Measurements from ENCODE around the gene TRAPPC2B.

The TRAPPC2B gene

DNA sequence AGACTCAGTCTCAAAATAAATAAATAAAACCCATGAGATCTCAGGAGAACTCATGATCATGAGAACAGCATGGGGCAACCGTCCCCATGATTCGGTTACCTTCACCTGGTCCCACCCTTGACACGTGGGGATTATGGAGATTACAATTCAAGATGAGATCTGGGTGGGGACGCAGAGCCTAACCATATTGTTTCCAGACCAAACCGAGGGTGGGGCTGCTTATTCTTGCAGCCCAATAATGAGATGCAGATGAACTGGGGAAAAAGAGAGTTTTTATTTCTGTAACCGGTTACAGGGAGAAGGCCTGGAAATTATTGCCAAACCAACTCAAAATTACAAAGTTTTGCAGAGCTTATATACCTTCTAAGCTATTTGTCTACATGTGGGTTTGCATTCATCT is 12.8 kb downstream of the TRAPPC2B start:
- no peak for DNase-seq

DNA sequence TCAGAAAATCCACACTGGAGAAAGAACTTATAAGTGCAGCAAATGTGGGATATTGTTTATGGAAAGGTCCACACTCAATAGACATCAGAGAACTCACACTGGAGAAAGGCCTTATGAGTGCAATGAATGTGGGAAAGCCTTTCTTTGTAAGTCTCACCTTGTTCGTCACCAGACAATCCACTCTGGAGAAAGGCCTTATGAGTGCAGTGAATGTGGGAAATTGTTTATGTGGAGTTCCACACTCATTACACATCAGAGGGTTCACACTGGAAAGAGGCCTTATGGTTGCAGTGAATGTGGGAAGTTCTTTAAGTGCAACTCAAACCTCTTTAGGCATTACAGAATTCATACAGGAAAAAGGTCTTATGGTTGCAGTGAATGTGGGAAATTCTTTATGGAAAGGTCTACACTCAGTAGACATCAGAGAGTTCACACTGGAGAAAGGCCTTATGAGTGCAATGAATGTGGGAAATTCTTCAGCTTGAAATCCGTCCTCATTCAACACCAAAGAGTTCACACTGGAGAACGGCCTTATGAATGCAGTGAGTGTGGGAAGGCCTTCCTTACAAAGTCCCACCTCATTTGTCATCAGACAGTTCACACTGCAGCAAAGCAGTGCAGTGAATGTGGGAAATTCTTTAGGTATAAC is 14.3 kb downstream of the TRAPPC2B start:
- DNase-seq, result no peak

DNA sequence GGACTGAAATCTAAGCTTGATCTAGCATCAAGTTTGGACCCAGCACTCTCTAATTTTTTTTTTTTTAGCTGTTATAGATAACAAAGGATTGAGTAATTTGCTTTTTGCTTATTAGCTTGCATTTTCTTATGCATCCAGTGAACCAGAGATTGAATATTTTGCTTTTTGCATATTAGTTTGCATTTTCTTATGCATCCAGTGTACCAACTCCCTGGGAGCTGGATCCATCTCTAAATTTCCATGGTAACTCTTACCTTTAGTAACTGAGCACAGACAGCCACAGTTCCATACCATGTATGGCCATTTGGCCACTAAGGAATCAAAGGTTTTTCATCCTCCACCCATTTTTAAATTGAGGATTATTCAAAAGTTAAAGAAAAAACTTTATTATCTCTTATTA is 17.6 kb downstream of the TRAPPC2B start:
- no peak for DNase-seq

DNA sequence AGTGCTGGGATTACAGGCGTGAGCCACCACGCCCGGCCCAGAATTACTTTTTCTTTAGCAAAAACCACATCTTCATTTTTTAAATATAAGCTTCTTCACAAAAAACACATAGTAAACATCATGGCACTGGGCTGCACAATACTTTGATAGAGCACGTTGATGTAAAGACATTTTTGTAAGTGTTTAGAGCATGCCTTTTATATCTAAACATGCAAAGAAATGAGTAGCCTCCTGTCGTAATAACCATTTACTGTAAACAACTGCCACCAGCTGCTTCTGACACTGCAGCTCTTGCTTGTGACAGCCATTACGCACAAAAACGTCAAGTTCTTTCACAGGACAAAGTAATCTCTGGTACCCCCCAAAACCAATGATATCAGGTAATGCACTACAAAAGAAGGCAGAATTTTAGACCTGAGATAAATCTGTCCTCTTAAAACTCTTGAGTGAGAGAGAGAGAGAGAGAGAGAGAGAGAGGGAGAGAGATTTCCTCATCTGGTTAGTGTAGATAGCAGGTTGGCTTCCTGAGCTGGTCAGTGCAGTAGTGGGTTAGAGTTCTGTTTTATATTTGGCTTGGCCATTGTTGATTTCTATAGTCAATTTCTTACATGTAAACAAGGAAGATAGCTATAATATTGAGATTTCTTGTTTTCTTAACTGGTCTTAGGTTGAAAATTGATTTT is 19.6 kb downstream of the TRAPPC2B start:
- no peak for DNase-seq

DNA sequence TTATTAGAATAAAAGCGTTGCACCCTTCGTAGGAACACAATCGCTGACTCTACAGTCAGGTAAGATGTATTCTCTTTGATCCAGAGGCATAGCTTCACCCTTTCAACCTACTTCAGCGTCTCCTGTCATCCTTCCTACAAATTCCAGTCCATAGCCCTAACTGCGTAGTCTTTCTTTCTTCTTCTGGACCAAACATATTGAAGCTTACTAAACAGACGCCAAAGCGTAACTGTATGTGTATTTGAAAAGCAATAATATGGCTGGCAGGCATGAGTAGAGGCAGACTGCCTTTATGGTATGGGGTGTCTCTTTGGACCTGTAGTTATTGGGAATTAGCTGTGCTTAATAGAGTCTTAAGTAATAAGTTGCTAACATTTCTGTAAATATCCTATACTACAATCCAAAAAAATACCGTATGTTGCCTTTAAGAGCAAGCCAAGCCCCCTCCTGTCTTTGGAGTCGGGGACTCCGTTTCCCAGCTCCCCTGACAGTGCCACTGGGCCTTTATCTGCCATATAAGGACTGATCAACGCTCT is 25.9 kb downstream of the TRAPPC2B start:
- no peak for DNase-seq

DNA sequence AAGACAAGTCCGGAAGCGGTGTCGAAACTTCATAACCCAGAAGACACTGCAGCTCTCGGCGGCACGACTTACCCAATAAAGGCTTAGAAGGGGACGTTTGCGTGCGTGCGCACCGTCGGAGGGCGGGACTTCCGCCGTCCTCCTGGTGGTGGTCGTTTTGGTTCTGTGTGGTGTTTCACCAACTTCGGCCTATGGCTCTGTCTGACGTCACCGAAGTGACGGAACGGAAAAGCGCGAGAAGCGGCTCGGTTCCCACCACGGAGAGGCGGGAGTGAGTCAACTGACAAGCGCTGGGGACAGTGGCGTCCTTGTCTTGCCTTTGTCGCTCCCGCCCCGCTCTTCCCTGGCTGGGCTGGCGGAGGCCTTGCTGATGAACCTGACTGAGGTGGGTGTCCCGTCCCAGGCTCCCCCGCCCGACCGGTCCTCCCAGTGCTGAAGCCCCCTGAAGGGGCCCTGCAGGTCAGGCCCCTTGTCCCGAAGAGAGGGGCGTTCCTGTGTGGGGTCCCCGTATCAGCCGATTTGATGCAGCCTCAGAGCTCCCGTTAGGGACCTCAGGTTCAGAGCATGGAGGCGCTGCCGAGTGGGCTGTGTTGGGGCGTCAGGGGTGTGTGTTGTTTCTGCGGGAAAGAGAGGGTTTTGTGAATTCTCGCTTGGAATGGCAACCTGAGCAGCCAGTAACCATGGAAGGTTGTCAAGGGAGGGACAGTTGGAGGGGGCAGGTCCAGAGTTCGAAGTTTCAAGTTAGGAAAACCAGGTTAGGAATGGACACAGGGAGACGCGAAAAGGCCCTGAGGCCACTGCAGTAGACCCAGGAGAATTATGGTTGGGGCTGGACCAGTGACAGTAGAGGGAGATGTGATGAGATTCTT is 26.6 kb downstream of the TRAPPC2B start, which contains the start of gene ZNF548:
TSS of gene ZNF548 (plus strand) at position 125 of the 869 bp plus-strand sequence. CDS start at position 371, 246 bp downstream.
- DNase-seq, result peak; percentile 98

DNA sequence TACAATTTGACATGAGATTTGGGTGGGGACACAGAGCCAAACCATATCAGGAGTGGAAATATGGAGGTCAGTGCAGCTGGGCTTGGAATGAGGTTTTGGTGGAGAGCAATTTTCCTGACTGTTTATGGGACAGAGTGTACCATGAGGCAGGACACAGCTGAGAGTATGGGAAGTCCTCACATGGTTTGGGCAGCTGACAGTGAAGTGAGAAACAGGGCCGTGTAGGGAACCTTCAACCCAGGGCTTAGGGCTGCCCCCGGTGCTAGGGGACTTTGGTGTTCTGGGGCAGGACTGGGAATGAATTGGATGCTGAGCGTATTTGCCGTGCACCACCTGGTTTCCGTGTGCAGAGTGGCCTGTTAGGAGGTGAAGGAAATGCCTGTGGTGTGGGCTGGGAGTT is 32.4 kb downstream of the TRAPPC2B start:
- DNase-seq, result no peak

DNA sequence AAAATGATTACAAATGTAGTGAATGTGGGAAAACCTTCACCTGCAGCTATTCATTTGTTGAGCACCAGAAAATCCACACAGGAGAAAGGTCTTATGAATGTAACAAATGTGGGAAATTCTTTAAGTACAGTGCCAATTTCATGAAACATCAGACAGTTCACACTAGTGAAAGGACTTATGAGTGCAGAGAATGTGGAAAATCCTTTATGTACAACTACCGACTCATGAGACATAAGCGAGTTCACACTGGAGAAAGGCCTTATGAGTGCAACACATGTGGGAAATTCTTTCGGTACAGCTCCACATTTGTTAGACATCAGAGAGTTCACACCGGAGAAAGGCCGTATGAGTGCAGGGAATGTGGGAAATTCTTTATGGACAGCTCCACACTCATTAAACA is 35.5 kb downstream of the TRAPPC2B start:
- no peak for DNase-seq

DNA sequence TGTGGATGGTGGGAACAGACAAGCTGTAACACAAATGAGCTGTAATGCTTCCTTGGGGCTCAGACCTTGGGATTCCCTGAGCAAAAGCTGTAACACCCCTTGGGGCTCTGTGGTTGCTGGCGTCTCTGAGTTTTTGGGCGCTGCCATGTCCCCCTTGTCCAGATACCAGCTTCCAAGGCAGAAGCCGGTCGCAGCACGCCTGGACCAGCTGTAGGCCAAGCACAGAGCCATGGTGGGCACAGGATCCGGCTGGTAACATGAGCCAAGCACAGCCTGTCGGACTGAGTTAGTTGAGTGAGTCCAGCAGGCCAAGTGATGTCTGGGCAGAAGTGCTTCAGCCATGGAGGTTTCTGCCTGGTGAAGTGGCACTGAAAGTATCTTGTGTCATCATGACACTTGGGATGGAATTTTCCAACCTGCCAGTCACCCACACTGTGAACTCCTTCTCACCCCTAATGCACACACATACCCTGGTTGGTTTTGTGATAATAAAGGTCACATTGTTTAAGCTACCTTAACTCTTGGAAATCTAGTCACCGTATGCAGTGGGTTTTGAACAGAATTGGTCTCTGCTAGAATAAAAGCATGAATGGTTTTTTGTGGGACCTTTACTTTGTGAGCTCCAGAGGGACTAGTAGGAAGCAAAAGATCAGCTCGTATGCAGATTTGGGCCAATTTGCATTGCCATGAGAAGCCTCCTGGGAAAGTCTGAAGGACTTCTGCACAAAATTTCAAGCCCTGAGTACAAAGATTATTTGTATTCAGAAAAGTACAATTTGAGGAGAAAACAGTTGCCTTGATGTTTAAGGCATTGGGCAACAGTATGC is 40.6 kb downstream of the TRAPPC2B start:
- no peak for DNase-seq

DNA sequence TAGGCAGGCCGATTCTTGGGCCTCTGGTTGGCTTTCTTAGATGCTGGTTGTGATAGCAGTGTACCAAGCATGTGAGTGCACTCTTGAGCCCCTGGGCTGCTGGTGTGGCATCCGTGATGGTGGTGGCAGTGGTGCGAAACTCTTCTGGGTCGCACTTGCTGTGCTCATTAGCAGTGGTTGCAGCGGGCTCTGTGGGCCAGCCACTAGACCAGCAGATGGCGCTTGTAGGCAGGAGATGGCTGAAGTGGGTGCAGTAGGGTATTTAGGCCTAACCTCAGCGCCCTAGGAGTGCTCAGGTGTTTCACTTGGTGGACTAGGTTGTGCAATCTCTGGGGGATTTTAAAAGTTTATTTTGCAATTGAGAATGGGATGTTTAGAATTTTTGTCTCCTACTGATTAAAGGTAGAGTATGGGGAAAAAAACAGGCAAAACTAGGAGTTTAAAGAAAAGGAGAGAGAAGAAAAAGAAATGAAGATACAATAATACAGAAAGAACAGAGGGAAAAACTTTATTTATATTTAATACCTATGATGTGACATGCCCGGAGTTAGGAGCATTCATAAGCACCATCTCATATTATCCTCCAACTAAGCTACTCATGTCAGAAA is 43.3 kb downstream of the TRAPPC2B start:
- DNase-seq, result peak; percentile 79

DNA sequence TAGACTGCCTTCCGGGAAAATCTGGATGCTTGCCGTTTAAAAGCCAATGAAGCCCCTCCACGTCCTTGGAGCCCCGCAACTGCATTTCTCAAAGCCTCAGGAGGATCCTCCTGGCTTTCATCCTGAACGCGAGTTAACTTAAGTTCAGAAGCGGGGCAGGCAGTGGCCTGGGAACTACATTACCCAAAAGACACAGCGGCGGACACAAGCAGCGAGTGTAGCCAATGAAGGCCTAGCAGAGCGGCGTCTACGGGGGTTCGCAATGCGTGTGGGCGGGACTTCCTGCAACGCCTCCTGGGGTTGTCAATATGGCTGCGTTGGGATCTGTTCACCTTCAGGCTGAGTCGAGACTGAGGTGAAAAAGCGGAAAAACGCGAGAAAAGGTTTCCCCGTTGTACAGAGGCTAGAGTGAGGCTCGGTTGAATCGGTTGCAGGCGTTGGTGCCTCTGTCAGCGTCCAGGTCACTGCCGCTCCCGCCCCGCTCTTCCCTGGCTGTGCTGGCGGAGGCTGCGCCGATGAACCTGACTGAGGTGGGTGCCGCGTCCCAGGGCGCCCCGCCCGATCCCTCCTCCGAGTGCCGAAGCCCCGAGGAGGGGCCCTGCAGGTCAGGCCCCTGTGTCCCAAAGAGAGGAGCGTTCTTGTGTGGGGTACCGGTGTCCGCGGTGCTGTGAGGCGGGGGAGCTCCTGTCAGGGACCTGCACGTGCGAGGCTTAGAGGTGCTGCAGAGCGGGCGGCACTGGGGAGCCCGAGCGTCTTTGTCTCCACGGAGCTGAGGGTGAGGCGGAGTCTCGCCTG is 47.7 kb downstream of the TRAPPC2B start, which contains the start of gene ZNF17:
TSS of gene ZNF17 (plus strand) at position 285 of the 795 bp plus-strand sequence. CDS start 2,455 bp downstream, outside the sequence.
- DNase-seq, result peak; percentile 93
